AG09319 (cell line): ENCODE results near the gene PARD3.
A peak's percentile ranks its signal among the peaks of the same experiment; 100 is the strongest.

ENCODE experiments used
- DNase-seq: peaks from one replicate; pipeline ENCODE4 v3.0.0-alpha.2; 2010; ENCODE audit warnings: low read depth; ENCODE audit errors: extremely low read depth
- CTCF ChIP-seq: IDR thresholded peaks from 2 replicates; pipeline ENCODE4 v1.5.1; 2011; ENCODE audit warnings: low read depth, mild to moderate bottlenecking, inconsistent platforms, low read length, moderate library complexity

Gene PARD3

GRCh38 chr10:34124522-34125035, 690.5 kb downstream of the PARD3 start:
- no peak for DNase-seq
- no peak for TF ChIP-seq CTCF

- no peak for DNase-seq
- no peak for TF ChIP-seq CTCF
Observed at GRCh38 chr10:34121781-34122622, 693.1 kb downstream of the PARD3 start.

GRCh38 chr10:34121125-34121753, 693.9 kb downstream of the PARD3 start:
- TF ChIP-seq CTCF = no peak
- DNase-seq = no peak

GRCh38 chr10:34119456-34119855, 695.6 kb downstream of the PARD3 start:
- DNase-seq = no peak
- TF ChIP-seq CTCF = no peak

- no peak for TF ChIP-seq CTCF
- DNase-seq = no peak
Observed at GRCh38 chr10:34116681-34117271, 698.3 kb downstream of the PARD3 start.

GRCh38 chr10:34116220-34116641, 698.9 kb downstream of the PARD3 start:
- TF ChIP-seq CTCF = peak; percentile 34
- DNase-seq = no peak

GRCh38 chr10:34114914-34115313, 700.2 kb downstream of the PARD3 start:
- no peak for TF ChIP-seq CTCF
- DNase-seq = no peak
